ENCODE results near the gene C1QTNF12. TPM values are rescaled to one million over a fixed set of nuclear protein-coding genes. Genes with fewer than 3 reads are reported as not detected.

The C1QTNF12 gene
- total RNA-seq, 1 donor from 2014 or later, result 2.2 TPM

DNA sequence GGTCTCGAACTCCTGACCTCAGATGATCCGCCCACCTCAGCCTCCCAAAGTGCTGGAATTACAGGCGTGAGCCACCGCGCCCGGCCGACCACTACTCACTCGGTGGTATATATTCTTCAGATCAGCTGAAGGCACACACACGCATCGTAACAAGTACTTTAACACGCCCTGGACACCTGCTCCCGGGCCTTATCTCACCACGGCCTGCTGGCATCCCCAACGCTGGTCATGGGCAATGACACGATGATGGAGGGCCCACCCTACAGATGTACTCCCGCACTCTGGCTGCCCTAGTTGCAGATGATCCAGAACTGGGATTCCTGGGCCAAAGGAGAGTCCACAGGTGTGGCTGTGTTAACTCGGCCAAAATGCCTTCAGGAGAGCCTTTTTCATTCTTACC is 15.5 kb upstream of the C1QTNF12 start:
- Mint-ChIP-seq H3K27ac (no peak overlapping the region), H3K27me3 (ENCODE audit: insufficient read depth) (no peaks in the 10 kb centered on the region), H3K4me1 (ENCODE audit: low read depth) (peaks cover 11% of the 10 kb centered on the region), H3K9me3 (no peaks in the 10 kb centered on the region), H3K4me3 (no peak overlapping the region), H3K36me3 (ENCODE audit: low read depth) (peaks cover 38% of the 10 kb centered on the region)
- no peak for DNase-seq (ENCODE audit: low spot score)
- intact Hi-C loops (cut with micrococcal nuclease), result no loop called here

DNA sequence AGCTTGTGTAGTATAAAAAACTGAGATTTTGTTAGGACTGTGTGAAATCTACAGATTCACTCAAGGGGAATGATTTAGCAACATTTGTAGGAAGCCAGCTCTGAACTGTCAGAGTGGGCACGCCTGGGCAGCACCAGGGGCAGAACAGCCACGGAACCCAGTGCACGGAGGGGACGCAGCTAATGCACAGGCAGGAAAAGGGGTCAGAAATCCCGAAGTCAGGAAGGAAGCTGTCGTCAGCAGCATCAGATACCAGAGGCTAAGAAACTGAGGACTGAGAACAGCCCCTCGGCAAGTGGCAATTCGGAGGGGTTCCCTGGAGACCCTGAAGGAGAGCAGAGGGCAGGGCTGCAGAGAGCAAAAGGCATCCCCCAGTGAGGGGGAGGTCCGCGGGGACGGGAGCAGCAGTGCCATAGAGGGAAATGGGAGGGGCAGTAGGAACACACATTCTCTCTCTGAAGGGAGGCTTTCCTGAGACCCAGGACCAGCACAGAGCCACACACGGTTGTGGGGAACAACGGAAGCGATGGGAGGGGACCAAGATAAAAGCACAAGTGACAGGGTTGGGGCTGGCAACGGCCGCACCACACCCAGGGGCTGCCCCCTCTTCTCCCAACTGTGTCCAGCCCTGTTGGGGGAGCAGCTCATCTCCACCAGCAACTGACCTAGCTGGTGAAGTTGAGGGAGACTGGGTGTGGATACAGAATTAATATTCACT is 14.5 kb upstream of the C1QTNF12 start:
- intact Hi-C loops (cut with micrococcal nuclease), result no loop called here
- Mint-ChIP-seq H3K36me3 (ENCODE audit: low read depth) (peaks cover 40% of the 10 kb centered on the region), H3K4me1 (ENCODE audit: low read depth) (peaks cover 11% of the 10 kb centered on the region), H3K4me3 (no peak overlapping the region), H3K9me3 (no peaks in the 10 kb centered on the region), H3K27me3 (ENCODE audit: insufficient read depth) (no peaks in the 10 kb centered on the region), H3K27ac (no peak overlapping the region)
- DNase-seq (ENCODE audit: low spot score), result no peak

DNA sequence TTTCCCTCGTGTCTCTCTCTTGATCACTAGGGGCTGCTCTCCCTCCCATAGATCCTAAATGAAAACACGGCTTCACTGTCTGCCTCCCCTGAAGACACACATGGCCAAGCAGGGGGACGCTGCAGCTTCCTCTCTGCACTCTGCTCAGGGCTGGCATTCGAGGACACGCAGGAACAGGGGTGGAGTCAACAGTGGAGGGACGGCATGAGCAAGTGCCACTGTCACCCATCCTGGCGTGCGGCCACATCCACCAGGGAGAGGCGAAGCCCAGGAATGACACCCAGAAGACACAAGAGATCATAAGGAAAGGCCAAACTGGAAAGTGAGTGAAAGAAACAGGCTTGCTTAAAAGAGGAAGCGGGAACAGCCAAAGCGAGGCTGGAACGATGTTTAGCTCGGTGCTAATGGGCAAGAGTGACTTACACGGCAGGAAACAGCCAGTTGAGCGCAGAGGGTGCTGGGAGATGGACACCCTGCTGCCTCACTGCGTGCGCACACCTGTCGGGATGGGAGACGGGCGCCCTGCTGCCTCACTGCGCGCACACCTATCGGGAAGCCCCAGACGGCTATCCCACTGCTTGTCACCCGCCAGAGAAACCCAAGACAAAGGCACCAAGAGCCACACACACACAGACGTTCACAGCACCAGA is 13.6 kb upstream of the C1QTNF12 start:
- peaks cover 11% of the 10 kb centered on the region for H3K4me1 Mint-ChIP-seq (ENCODE audit: low read depth)
- no peak for DNase-seq (ENCODE audit: low spot score)
- H3K4me3 Mint-ChIP-seq, result no peak overlapping the region
- H3K27me3 Mint-ChIP-seq (ENCODE audit: insufficient read depth), result no peaks in the 10 kb centered on the region
- H3K27ac Mint-ChIP-seq, result no peak overlapping the region
- intact Hi-C loops (cut with micrococcal nuclease), result no loop called here
- peaks cover 37% of the 10 kb centered on the region for H3K36me3 Mint-ChIP-seq (ENCODE audit: low read depth)
- no peaks in the 10 kb centered on the region for H3K9me3 Mint-ChIP-seq

DNA sequence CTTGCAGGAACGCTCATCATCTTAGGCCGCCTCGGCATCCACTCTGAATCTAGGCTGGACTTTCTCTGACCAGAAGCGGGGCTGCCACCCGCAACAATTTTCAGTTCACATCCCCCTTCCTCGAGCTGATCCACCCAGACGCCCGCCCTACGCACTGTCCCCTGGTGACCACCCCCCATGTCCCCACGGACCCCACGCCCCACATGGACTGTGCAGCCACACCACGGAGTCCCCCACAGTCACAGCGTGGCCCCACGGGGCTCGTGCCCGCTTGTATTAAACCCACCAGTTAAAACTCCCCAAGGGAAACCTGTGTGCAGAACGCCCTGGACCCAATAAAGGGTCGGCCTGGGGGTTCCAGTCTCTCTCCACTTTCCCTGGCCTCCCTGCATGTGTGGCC is 13.0 kb upstream of the C1QTNF12 start:
- Mint-ChIP-seq H3K27me3 (ENCODE audit: insufficient read depth) (no peaks in the 10 kb centered on the region), H3K9me3 (no peaks in the 10 kb centered on the region), H3K4me3 (no peak overlapping the region), H3K27ac (no peak overlapping the region), H3K36me3 (ENCODE audit: low read depth) (peaks cover 33% of the 10 kb centered on the region), H3K4me1 (ENCODE audit: low read depth) (peaks cover 11% of the 10 kb centered on the region)
- DNase-seq (ENCODE audit: low spot score), result no peak
- intact Hi-C loops (cut with micrococcal nuclease), result no loop called here

DNA sequence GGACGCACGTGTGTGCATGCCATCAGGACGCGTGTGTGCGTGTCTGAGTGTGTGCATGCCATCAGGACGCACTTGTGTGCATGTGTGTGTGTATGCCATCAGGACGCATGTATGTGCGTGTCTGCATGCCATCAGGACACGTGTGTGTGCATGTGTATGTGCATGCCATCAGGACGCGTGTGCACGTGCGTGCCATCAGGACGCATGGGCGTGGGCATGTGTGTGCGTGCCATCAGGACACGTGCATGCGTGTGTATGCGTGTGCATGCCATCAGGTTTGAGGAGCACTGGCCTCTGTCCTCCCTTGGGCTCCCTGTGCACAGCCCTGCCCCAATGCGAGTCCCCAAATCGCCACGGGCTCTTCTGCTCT is 12.6 kb upstream of the C1QTNF12 start:
- intact Hi-C loops (cut with micrococcal nuclease), result no loop called here
- no peak overlapping the region for H3K27ac Mint-ChIP-seq
- H3K4me1 Mint-ChIP-seq (ENCODE audit: low read depth), result peaks cover 11% of the 10 kb centered on the region
- H3K36me3 Mint-ChIP-seq (ENCODE audit: low read depth), result peaks cover 33% of the 10 kb centered on the region
- H3K27me3 Mint-ChIP-seq (ENCODE audit: insufficient read depth), result no peaks in the 10 kb centered on the region
- DNase-seq (ENCODE audit: low spot score), result no peak
- no peak overlapping the region for H3K4me3 Mint-ChIP-seq
- H3K9me3 Mint-ChIP-seq, result no peaks in the 10 kb centered on the region

DNA sequence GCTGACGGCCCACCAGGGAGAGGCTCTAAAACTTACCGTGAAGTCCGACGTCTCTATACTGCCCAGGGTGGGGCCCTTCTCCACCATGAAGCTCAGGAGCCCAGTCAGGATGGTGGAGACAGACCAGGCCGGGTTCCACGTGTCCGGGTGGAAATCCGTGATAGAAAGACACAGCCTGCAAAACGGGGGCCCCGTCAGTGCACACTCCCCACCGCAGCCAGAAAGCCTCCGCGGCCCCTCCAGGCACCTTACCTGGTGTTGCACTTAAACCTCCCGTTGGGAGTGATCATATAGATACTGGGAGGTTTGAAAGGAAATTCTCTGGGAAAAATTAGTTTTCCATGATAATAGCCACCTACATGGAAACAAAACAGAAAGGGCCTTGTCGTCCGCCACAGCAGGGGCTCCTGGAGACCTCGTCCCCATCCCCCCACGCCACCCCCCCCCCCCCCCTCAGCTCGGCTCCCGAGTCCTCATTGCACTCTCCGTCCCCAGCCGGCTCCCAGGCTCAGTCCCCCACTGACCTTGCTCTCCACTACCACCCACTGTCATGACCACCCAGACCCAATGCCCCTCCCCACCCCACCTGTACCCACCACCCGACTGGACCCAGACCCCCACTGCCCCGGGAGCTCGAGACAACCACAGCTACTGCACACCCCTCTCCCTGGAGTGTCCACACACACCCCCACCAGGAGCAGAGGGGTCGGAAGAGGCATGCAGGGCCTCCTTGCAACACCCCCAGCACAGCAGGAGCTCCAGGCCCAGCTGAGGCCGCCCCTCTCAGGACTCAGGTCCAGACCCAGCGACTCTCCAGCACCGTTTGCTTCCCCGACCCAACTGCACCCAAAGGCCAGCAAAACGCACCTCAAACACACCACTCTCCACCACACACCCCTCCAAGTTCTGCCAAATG is 10.7 kb upstream of the C1QTNF12 start:
- DNase-seq (ENCODE audit: low spot score), result no peak
- intact Hi-C loops (cut with micrococcal nuclease), result no loop called here
- Mint-ChIP-seq H3K4me3 (no peak overlapping the region), H3K27me3 (ENCODE audit: insufficient read depth) (no peaks in the 10 kb centered on the region), H3K4me1 (ENCODE audit: low read depth) (peaks cover 11% of the 10 kb centered on the region), H3K9me3 (no peaks in the 10 kb centered on the region), H3K27ac (no peak overlapping the region), H3K36me3 (ENCODE audit: low read depth) (peaks cover 37% of the 10 kb centered on the region)

DNA sequence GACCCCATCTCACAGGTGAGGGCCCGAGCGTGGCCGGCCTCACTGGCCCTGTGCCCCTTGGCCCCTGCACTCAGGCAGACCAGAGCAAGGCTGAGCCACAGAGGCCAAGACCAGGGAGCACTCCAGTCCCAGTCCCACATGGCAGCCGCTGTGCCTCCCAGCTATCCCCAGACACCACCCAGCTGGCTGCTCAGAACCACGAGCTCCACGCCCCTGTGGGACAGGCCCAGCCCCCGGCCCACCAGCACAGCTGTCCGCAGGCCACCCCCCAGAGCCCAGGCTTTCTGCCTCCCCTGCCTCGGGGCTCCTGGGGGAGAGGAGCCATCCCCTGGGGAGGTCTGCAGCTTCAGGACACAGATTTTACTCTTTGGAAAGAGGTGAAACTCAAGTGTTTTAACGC is 9.1 kb upstream of the C1QTNF12 start:
- Mint-ChIP-seq H3K27ac (no peak overlapping the region), H3K36me3 (ENCODE audit: low read depth) (peaks cover 35% of the 10 kb centered on the region), H3K4me1 (ENCODE audit: low read depth) (peaks cover 11% of the 10 kb centered on the region), H3K9me3 (no peaks in the 10 kb centered on the region), H3K27me3 (ENCODE audit: insufficient read depth) (no peaks in the 10 kb centered on the region), H3K4me3 (no peak overlapping the region)
- DNase-seq (ENCODE audit: low spot score), result no peak
- intact Hi-C loops (cut with micrococcal nuclease), result no loop called here

DNA sequence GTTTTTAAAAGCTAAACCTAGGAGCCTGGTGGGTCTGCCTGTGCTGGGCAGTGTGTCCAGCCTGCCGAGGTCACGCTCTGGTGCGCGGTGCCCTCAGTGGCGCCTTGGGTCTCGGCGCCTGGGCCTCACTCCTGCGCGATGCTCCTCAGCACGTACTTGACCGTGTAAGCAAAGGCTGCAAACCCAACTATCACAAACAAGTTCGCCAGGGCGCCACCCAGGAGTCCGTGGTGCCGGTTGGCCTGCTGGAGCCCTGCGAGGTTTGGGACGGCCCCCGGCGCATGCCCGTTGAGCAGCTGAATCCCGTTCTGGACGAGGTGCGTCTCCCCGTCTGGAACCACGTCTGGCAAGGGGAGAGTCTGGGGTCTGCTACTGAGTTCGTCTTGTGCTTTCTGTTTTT is 8.6 kb upstream of the C1QTNF12 start:
- peaks cover 35% of the 10 kb centered on the region for H3K36me3 Mint-ChIP-seq (ENCODE audit: low read depth)
- DNase-seq (ENCODE audit: low spot score), result no peak
- intact Hi-C loops (cut with micrococcal nuclease), result no loop called here
- no peaks in the 10 kb centered on the region for H3K9me3 Mint-ChIP-seq
- H3K27me3 Mint-ChIP-seq (ENCODE audit: insufficient read depth), result no peaks in the 10 kb centered on the region
- no peak overlapping the region for H3K4me3 Mint-ChIP-seq
- H3K27ac Mint-ChIP-seq, result no peak overlapping the region
- peaks cover 12% of the 10 kb centered on the region for H3K4me1 Mint-ChIP-seq (ENCODE audit: low read depth)

DNA sequence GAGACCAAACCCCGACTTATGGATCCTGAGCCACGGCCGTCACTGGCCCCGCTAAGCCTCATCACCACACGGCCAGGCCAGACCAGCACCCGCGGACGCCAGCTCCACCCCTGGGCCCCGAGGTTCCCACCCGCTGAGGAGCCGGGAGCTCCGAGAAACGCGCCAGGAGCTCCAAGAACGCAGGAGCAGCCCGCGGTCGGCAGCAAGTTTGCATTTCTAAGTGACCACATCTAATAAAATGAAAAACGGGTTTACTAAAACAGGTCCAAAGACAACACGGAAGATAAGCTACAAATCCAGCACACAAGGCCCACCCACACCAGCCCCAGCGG is 8.1 kb upstream of the C1QTNF12 start:
- H3K9me3 Mint-ChIP-seq, result no peaks in the 10 kb centered on the region
- H3K36me3 Mint-ChIP-seq (ENCODE audit: low read depth), result peaks cover 30% of the 10 kb centered on the region
- no peaks in the 10 kb centered on the region for H3K27me3 Mint-ChIP-seq (ENCODE audit: insufficient read depth)
- intact Hi-C loops (cut with micrococcal nuclease), result loop anchor here (5.0 kb wide), 1 partner anchor 47 kb away; the partner anchor contains the start of gene TNFRSF18
- no peak overlapping the region for H3K27ac Mint-ChIP-seq
- no peak overlapping the region for H3K4me3 Mint-ChIP-seq
- H3K4me1 Mint-ChIP-seq (ENCODE audit: low read depth), result peaks cover 12% of the 10 kb centered on the region
- no peak for DNase-seq (ENCODE audit: low spot score)

DNA sequence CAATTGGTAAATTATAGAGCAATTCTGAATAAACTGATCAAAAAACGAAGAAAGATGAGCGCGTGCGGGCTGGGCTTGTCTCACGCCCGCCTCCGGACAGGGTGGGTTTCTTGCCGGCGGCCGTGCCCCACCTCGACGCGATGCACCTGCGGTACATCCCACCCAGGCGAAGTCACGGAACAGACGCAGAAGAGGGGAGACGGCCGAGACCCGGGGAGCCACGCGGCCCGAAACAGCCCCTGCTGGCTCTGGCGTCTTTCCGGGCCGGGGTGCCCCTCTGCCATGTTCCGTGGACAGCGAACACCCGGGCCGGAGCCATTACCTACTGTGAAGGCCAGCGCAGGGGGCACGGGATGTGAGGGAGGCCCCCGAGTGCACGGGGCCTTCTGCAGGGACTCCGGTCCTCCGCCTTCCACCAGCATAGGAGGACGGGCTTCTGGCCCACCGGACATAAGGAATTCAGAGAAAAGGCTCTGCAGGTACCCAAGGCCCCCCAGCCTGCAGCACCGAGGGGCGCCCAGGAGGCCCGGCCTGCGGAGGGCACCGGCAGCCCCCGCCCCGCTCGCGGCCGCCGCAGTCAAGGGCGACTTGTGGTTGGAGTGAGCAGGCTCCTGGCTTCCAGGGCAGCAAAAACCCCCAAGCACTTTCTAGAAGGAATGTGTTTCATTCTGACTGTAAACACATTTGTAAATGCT is 7.6 kb upstream of the C1QTNF12 start:
- no peaks in the 10 kb centered on the region for H3K9me3 Mint-ChIP-seq

DNA sequence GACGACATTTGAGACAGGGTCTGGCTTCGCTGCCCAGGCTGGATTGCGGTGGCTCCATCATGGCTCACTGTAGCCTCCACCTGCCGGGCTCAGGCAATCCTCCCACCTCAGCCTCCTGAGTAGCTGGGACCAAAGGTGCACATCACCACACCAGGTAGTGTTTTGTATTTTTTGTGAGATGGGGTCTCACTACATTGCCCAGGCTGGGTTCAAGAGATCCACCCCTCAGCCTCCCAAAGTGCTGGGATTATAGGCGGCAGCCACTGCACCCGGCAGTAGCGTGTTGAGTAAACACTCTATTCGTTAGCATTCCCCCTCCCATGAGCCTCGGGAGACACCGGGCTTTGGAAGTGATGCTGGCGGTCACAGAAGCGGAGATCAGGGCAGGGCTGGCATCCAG is 6.8 kb upstream of the C1QTNF12 start:
- DNase-seq (ENCODE audit: low spot score), result no peak
- Mint-ChIP-seq H3K27me3 (ENCODE audit: insufficient read depth) (no peaks in the 10 kb centered on the region), H3K9me3 (no peaks in the 10 kb centered on the region), H3K4me3 (no peak overlapping the region), H3K36me3 (ENCODE audit: low read depth) (peaks cover 27% of the 10 kb centered on the region), H3K4me1 (ENCODE audit: low read depth) (peaks cover 14% of the 10 kb centered on the region), H3K27ac (peak overlapping the region; percentile 18)
- intact Hi-C loops (cut with micrococcal nuclease), result loop anchor here (5.0 kb wide), 1 partner anchor 46 kb away; the partner anchor contains the start of gene TNFRSF18

More for the DNA sequence above, 7.6 kb upstream of the C1QTNF12 start:
- DNase-seq (ENCODE audit: low spot score), result no peak
- Mint-ChIP-seq H3K27me3 (ENCODE audit: insufficient read depth) (no peaks in the 10 kb centered on the region), H3K4me1 (ENCODE audit: low read depth) (peaks cover 14% of the 10 kb centered on the region), H3K27ac (no peak overlapping the region), H3K36me3 (ENCODE audit: low read depth) (peaks cover 27% of the 10 kb centered on the region), H3K4me3 (no peak overlapping the region)
- intact Hi-C loops (cut with micrococcal nuclease), result loop anchor here (5.0 kb wide), 1 partner anchor 47 kb away; the partner anchor contains the start of gene TNFRSF18

DNA sequence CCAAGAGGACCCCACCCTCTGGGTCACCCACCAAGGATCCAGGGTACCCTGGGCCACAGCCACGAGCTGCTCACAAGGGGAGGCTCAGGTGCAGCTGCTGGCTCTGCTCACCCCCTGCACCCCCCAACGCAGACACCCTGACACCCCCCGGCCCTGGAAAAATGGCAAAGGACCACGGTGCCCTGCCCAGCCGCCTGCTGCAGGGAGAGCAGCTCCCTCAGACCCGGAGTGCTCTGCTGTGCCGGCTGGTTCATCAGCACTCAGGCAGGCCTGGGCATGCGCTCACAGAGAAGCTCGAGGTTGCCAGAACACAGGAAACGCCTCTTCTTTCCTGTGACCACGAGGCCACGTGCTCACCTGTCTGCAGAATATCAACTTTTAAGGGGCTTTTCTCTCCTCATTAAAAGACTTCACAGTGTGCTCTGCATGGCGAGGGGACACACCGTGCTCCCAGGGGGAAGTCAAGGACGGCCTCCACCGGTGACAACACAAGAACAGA is 4.3 kb upstream of the C1QTNF12 start:
- Mint-ChIP-seq H3K4me3 (peak overlapping the region; percentile 37), H3K36me3 (ENCODE audit: low read depth) (peaks cover 17% of the 10 kb centered on the region), H3K9me3 (no peaks in the 10 kb centered on the region), H3K27me3 (ENCODE audit: insufficient read depth) (no peaks in the 10 kb centered on the region), H3K4me1 (ENCODE audit: low read depth) (peaks cover 14% of the 10 kb centered on the region), H3K27ac (peak overlapping the region; percentile 89)
- intact Hi-C loops (cut with micrococcal nuclease), result loop anchor here (1.0 to 5.0 kb wide), 3 partner anchors 23 to 129 kb away; partner anchors contain the start of gene TNFRSF18
- DNase-seq (ENCODE audit: low spot score), result peak; percentile 62
